Activated T-cell treated with anti-CD3 and anti-CD28 coated beads, Interleukin-2, amount 50 U/mL, for 72 hours (primary cell): ENCODE measurements around the gene UCP2. TPM values are rescaled to one million over a fixed set of nuclear protein-coding genes. Genes with fewer than 3 reads are reported as not detected.
"Not testable (repeated sequence)": the region's sequence is repeated elsewhere in the genome, so short reads cannot be mapped to it uniquely, and the experiment has no call there.

Source experiments
- ATAC-seq, 2 donors: fragments of 150-1000 bp; cut with Tn5 transposase; replicated peaks in 1 of 2; 2 replicates each; pipeline ENCODE4 v1.10.0; 2021; ENCODE audit warnings: moderate library complexity in 2 of 2, mild to moderate bottlenecking in 1 of 2
- DNase-seq, 2 donors: peaks; one replicate each; pipeline ENCODE4 v3.0.0; 2021 to 2022; ENCODE audit warnings: mixed read lengths in 1 of 2
- H3K27ac Mint-ChIP-seq: one replicate; pipeline ENCODE4 v1.8.0; 2022; ENCODE audit warnings: mild to moderate bottlenecking, moderate library complexity, mixed read lengths
- H3K27me3 Mint-ChIP-seq: one replicate; pipeline ENCODE4 v1.8.0; 2022; ENCODE audit warnings: low read depth, mixed read lengths
- H3K36me3 Mint-ChIP-seq, 2 donors: one replicate each; pipeline ENCODE4 v1.8.0; 2022; ENCODE audit warnings: mixed read lengths in 2 of 2, mild to moderate bottlenecking in 1 of 2; ENCODE audit not compliant: insufficient read depth in 2 of 2
- H3K4me1 Mint-ChIP-seq: one replicate; pipeline ENCODE4 v1.8.0; 2022; ENCODE audit warnings: low read depth, mixed read lengths
- H3K4me3 Mint-ChIP-seq, 2 donors: one replicate each; pipeline ENCODE4 v1.8.0; 2022; ENCODE audit warnings: mild to moderate bottlenecking in 2 of 2, mixed read lengths in 2 of 2, moderate library complexity in 2 of 2
- H3K9me3 Mint-ChIP-seq, 2 donors: one replicate each; pipeline ENCODE4 v1.8.0; 2022; ENCODE audit warnings: mixed read lengths in 2 of 2
- total RNA-seq, 2 donors: library from RNA; stranded (reverse); gene quantifications; one replicate each; pipeline ENCODE4 v1.2.3, GENCODE V29; 2022

The UCP2 gene
- total RNA-seq, 2 donors from 2014 or later, result 152 to 198 TPM

GRCh38 chr11:73995731-73996130 lies 13.1 kb upstream of the UCP2 start:
- H3K27me3 Mint-ChIP-seq, result no peaks in the 10 kb centered on the region
- peak overlapping the region; percentile 99 for H3K27ac Mint-ChIP-seq
- H3K9me3 Mint-ChIP-seq, result no peaks in the 10 kb centered on the region
- peaks cover 82% of the 10 kb centered on the region for H3K4me1 Mint-ChIP-seq
- no peaks in the 10 kb centered on the region for H3K36me3 Mint-ChIP-seq
- ATAC-seq (peak; percentile 80 to 90), DNase-seq (peak; percentile 55 to 66)
- peak overlapping the region; percentile 75 to 93 for H3K4me3 Mint-ChIP-seq

- Mint-ChIP-seq H3K36me3 (no peaks in the 10 kb centered on the region), H3K4me3 (peak overlapping the region; percentile 75 to 93), H3K9me3 (no peaks in the 10 kb centered on the region), H3K27me3 (no peaks in the 10 kb centered on the region), H3K27ac (peak overlapping the region; percentile 99), H3K4me1 (peaks cover 82% of the 10 kb centered on the region)
- ATAC-seq (peak; percentile 81 to 84), DNase-seq (no peak)
These were observed 12.6 kb upstream of the UCP2 start for GRCh38 chr11:73995247-73995646.

DNA sequence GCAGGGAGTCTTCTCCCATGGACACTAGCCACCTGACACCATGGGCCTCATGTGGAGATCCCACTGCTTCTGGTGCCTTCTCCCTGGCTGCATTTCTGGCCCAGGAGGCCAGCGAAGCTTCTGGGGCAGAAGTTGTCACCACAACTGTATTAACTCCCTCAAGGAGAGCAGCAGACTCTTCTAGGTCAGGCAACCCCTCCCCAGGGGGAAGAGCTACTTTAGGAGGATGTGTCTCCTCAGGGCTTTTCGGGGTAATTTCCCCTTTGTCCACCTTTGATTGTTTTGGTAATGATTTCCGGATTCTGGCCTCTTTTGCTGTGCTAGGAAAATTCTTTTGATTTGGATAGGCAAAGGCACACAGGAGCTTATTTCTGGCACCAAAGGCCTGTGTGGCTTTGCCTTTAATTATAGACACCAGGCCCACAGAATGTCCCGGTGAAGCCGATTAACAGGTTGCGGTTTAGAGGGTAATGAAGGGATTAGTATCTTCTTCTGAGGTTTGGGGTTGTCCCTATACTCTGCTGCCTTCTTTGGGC lies 8.9 kb upstream of the UCP2 start:
- Mint-ChIP-seq H3K9me3 (no peaks in the 10 kb centered on the region), H3K27ac (peak overlapping the region; percentile 70), H3K4me1 (peaks cover 55% of the 10 kb centered on the region), H3K4me3 (peak overlapping the region in 1 of 2 donors; percentile 40), H3K27me3 (no peaks in the 10 kb centered on the region), H3K36me3 (no peaks in the 10 kb centered on the region)
- DNase-seq, result no peak
- ATAC-seq, result no peak

GRCh38 chr11:73990730-73991129 lies 8.1 kb upstream of the UCP2 start:
- Mint-ChIP-seq H3K36me3 (no peaks in the 10 kb centered on the region), H3K9me3 (no peaks in the 10 kb centered on the region), H3K27me3 (no peaks in the 10 kb centered on the region), H3K4me1 (peaks cover 55% of the 10 kb centered on the region), H3K4me3 (no peak overlapping the region), H3K27ac (no peak overlapping the region)
- ATAC-seq (no peak), DNase-seq (no peak)

DNA sequence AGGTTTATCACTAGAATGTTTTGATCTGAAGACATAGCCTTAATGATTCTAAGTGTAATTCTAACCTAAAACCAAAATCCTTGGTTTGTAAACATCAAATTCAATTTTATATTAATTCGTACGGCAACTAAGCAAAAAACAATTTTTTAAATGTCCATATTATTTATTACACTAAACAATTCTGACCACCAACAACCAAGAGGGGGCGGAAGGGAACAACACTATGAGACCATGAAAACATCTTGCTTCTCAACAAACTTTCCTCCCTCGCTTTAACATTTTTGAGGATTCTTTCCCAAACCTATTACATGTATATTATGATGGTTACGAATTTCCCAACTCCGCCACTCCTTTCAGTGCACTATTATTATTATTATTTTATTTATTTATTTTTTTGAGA lies 6.5 kb upstream of the UCP2 start:
- DNase-seq (no peak), ATAC-seq (no peak)
- Mint-ChIP-seq H3K9me3 (no peaks in the 10 kb centered on the region), H3K4me1 (peaks cover 55% of the 10 kb centered on the region), H3K36me3 (no peaks in the 10 kb centered on the region), H3K27ac (no peak overlapping the region), H3K27me3 (no peaks in the 10 kb centered on the region), H3K4me3 (no peak overlapping the region)

- Mint-ChIP-seq H3K27ac (no peak overlapping the region), H3K4me3 (no peak overlapping the region), H3K27me3 (no peaks in the 10 kb centered on the region), H3K9me3 (no peaks in the 10 kb centered on the region), H3K4me1 (peaks cover 63% of the 10 kb centered on the region), H3K36me3 (no peaks in the 10 kb centered on the region)
- no peak for DNase-seq
- no peak for ATAC-seq
These were observed 5.6 kb upstream of the UCP2 start for GRCh38 chr11:73988227-73988626.

- not testable (repeated sequence) for H3K9me3 Mint-ChIP-seq, DNase-seq, H3K4me3 Mint-ChIP-seq, H3K27me3 Mint-ChIP-seq, ATAC-seq, H3K27ac Mint-ChIP-seq
- Mint-ChIP-seq H3K4me1 (peaks cover 57% of the 10 kb centered on the region), H3K36me3 (peaks cover 17 to 18% of the 10 kb centered on the region in 2 donors)
These were observed 3.0 kb upstream of the UCP2 start for GRCh38 chr11:73985661-73986060.

DNA sequence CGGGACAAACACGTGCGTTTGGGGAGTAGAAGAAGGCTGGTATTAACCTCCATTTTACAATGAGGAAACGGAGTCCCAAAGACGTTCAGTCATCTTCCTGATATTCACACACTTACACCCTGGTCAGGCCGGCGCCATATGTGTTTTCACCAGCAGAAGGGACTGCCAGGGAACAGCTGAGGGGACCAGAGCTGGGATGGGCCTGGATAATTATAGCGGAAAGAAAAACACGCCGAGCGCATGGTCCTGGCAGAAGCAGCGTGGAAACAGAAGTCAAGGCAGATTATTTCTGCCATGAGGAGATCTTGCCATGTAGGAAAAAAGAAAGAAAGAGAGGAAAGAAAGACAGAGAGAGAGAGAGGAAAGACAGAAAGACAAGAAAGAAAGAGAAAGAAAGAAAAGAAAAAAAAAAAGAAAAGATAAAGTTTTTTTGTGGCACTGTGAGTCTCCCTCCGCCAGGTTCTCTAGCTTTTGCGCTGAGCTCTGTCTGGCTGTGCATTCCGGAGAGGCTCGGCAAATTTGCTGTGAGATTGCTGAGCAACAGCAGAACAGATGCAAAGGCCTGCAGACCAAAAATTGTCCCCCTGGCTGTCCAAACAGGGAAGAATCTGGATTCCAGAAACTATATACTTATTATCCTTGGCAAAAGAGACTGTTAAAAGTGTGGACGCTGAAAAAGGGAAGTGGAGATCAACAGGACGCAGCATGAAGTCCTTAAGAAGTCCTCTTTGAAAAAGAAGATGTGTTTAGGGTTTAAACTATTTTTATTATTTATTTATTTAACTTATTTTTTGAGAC lies 1.3 kb upstream of the UCP2 start:
- Mint-ChIP-seq H3K27ac (peak overlapping the region; percentile 97), H3K4me1 (peaks cover 69% of the 10 kb centered on the region), H3K9me3 (no peaks in the 10 kb centered on the region), H3K4me3 (peak overlapping the region; percentile 97 to 98), H3K36me3 (peaks cover 24 to 27% of the 10 kb centered on the region in 2 donors), H3K27me3 (no peaks in the 10 kb centered on the region)
- ATAC-seq (no peak), DNase-seq (no peak)

DNA sequence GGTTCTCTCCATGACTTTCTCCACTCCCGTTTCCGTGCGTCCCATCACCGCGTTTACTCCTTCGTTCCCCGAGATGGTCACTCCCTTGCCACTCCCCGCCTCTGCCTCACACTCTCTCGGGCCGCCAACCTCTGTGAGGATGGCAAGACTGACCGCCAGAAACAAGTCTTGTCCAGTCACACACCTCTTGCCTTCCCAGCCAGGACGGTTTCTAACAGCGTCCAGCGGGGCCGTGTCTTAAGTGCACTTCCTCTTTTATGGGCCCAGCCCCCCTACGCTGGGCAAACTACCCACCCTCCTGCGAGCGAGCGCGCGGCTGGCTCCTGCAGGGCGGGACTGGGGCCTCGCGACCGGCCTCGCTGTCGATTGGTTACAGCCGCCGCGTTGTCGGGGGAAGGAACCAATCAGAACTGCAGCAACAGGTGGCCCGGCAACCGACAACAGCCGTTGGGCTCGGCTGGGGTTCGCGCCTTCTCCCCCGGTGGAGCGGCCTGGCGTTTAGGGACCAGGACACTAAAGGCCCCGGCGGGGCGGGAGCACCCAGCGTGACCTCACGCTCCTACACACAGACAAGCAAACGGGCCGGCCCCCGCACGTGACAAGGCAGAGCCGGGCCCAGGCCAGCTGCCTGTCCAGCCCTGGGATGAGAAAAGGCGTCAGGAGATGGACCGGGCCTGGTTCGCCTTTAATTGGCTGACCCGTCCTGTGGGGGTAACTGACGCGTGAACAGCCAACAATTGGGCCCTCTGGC lies 522 bp upstream of the UCP2 start:
- Mint-ChIP-seq H3K36me3 (peaks cover 29 to 34% of the 10 kb centered on the region in 2 donors), H3K9me3 (no peaks in the 10 kb centered on the region), H3K27me3 (no peaks in the 10 kb centered on the region), H3K4me3 (peak overlapping the region; percentile 97 to 98), H3K27ac (peak overlapping the region; percentile 97), H3K4me1 (peaks cover 77% of the 10 kb centered on the region)
- peak; percentile 94 to 96 for DNase-seq
- ATAC-seq, result peak; percentile 84

DNA sequence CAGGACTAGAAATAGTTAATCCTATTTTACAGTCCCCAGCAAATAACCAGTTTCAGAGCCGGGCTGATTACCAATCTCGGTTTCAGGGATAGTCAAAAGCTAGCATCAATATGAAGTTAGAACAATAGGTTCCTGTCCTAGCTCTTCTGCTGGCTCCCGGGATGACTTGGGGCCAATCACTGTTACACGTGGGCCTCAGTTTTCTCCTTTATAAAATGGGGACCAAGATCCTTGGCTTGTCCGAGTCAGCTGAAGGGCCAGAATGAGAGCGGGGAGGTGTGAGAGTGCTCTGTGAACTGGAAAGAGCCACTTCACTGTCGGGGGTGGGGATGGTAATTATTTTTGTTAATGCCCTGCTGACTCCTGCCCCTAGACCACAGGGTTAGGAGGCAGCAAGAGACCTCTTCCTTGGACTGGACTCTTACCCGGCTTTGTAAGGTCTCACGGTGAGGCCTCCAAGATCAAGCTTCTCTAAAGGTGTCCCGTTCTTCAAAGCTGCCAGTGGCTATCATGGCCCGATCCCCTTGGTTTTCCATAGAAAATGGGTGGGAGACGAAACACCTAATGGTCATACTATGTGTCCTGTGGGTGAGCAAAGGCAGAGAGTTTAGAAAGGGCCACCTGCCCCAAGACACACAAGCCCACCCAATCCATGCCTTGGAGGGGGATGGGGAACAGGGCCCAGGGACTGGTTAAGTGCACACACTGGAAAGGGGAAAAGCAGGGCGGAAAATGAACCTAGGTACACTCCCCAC lies 1.4 kb downstream of the UCP2 start:
- Mint-ChIP-seq H3K4me3 (peak overlapping the region; percentile 97 to 98), H3K4me1 (peaks cover 91% of the 10 kb centered on the region), H3K9me3 (no peaks in the 10 kb centered on the region), H3K36me3 (peaks cover 39 to 47% of the 10 kb centered on the region in 2 donors), H3K27me3 (no peaks in the 10 kb centered on the region), H3K27ac (peak overlapping the region; percentile 97)
- ATAC-seq (no peak), DNase-seq (no peak)

DNA sequence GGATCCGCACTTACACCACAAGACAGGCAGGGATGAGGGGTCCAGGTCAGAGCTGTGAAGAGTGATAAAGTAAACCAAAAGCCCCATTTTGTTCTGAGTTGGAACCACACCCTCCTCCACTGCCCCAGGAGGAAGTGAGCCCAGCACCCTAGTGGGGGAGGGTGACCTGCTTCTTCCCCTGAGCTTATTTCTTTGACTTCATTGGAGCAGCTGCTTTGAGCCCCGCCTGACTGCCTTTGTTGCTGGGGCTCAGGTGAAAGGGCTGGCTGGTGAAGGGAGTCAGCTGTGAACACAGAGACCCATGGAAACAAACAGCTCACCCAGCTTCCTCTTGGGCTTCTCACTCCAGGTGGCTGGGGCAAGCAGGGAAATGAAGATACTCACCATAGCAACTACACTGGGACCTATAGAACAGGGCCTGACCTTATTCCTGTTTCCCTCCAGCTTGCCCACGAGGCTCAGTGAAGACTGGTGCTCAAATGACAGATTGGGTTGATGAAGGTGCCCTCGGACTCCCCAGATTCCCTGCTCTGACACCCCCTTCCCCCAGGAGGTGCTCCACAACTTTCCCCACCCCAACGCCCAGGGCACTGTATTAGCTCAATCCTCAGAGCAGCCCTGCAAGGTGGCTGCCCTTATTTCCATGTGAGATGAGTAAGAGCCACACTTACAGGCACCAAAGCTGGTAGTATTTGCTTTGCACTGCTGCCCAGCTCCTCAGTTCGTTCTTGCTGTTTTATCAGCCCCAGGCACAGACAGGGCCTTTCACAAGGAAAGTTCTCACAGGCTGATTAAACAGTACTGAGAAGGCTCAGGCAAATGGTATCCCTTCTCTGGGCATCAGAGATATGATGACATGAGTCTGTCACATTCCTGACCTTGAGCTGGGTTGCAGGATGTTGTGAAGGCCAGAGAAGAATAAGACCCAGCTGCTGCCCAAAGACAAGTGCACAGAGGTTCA lies 2.4 kb downstream of the UCP2 start:
- Mint-ChIP-seq H3K4me1 (peaks cover 91% of the 10 kb centered on the region), H3K36me3 (peaks cover 44 to 57% of the 10 kb centered on the region in 2 donors), H3K9me3 (no peaks in the 10 kb centered on the region), H3K27me3 (no peaks in the 10 kb centered on the region), H3K27ac (peak overlapping the region; percentile 97), H3K4me3 (peak overlapping the region; percentile 97 to 98)
- ATAC-seq (peak; percentile 33 to 37), DNase-seq (peak; percentile 74 to 76)

DNA sequence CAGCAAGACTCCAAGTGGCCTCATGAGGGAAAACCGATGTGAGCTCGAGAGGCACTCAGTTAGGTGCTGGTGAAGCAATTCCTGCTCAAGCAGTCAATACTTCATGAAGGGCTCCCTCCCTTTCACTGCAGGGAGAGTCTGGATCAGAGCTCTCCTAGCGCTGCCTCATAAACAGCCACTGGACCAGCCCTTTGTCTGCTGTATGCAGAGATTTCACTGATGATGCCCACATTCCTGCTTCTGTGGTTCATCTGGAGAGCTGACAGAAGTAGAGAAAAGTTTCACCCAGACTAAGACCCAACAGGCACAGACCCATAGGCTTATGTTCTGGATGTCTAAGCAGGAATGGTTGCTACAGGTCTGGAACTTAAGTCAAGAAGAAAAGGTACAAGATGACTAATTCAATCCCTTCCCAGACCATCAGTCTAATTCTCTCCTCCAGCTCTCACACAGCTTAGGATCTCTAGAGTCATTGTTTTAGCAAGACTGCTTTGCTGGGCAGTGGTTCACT lies 4.0 kb downstream of the UCP2 start:
- Mint-ChIP-seq H3K4me1 (peaks cover 91% of the 10 kb centered on the region), H3K36me3 (peaks cover 53 to 66% of the 10 kb centered on the region in 2 donors), H3K27me3 (no peaks in the 10 kb centered on the region), H3K9me3 (no peaks in the 10 kb centered on the region), H3K4me3 (peak overlapping the region; percentile 72 to 86), H3K27ac (peak overlapping the region; percentile 96)
- DNase-seq (no peak), ATAC-seq (no peak)
